ENCODE data around the gene GCHFR.

The GCHFR gene

GRCh38 chr15:40763801-40764628 is at the start of gene GCHFR:
TSS of gene GCHFR (plus strand) at chr15:40764068. CDS start at chr15:40764181, 113 bp downstream.
- peak; percentile 28 for DNase-seq

GRCh38 chr15:40714144-40714543 is 49.7 kb upstream of the GCHFR start:
- DNase-seq: no peak

DNA sequence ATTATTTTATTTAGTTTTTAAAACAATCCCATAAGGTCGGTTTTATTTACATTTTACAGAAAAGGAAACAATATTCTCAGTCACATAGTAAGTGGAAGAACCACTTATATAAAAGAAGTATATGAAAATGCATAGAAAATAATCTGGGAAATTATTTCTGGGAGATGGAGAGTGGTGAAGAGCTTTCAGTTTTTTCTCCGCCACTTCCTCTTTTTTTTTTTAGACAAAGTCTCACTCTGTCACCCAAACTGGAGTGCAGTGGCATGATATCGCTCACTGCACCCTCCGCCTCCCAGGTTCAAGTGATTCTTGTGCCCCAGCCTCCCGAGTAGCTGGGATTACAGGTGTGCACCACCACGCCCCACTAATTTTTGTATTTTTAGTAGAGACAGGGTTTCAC is 47.7 kb upstream of the GCHFR start:
- DNase-seq: no peak

GRCh38 chr15:40721701-40722100 is 42.2 kb upstream of the GCHFR start:
- no peak for DNase-seq

DNA sequence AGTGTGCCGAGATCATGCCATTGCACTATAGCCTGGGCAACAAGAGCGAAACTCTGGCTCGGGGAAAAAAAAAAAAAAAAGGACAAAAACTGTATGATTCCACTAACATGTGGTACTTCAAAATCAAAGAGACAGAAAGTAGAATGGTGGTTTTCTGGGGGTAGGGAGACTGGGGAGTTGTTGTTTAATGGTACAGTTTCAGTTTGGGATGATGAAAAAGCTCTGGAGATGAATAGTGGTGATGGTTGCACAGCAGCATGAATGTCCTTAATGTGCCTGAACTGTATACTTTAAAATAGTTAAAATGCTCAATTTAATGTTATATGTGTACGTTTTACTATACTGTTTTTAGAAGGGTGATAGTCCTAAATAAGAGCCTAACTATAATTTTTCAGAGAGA is 41.5 kb upstream of the GCHFR start:
- no peak for DNase-seq

- no peak for DNase-seq
Observed at GRCh38 chr15:40722934-40723333, 40.9 kb upstream of the GCHFR start.

- no peak for DNase-seq
Observed at GRCh38 chr15:40723919-40724318, 39.9 kb upstream of the GCHFR start.

DNA sequence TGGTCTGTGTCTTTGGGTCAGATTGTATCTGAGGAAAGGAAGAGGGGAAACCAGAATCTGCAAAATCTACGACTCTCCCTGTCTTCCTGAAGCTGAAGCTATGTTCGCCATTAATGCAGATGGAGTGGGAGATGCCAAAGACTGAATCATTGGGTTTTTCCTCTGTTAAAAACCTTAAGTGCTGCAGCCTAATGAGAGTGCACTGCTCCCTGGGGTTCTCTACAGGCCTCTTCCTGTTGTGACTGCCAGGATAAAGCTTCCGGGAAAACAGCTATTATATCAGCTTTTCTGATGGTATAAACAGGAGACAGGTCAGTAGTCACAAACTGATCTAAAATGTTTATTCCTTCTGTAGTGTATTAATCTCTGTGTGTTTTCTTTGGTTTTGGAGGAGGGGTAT is 32.8 kb upstream of the GCHFR start:
- DNase-seq: no peak

GRCh38 chr15:40736575-40736974 is 27.3 kb upstream of the GCHFR start:
- no peak for DNase-seq

- DNase-seq: no peak
Observed at GRCh38 chr15:40737048-40737447, 26.8 kb upstream of the GCHFR start.

GRCh38 chr15:40739047-40739446 is 24.8 kb upstream of the GCHFR start:
- no peak for DNase-seq

DNA sequence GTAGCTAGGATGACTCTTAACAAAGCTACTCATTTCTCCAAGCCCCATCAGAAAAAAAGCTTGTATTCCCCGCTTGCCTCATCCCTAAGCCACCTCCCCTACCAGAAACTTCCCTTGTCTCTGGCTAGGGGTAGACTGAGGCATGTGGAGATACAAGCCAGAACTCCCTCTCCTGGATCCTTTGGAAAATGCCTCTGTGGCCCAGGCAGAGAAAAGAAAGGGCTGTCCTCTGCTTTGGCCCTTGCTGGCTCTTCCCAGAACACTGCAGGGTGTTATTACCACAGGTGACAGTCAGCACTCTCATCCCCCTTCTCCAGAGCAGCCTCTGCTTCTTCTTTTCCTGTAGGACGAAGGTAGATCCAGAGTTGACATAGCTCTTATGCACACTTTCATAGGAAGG is 24.0 kb upstream of the GCHFR start:
- DNase-seq: no peak

GRCh38 chr15:40743485-40743901 is 20.4 kb upstream of the GCHFR start:
- no peak for DNase-seq

GRCh38 chr15:40743921-40744814 is 19.7 kb upstream of the GCHFR start:
- no peak for DNase-seq

GRCh38 chr15:40744815-40745152 is 19.1 kb upstream of the GCHFR start:
- no peak for DNase-seq

DNA sequence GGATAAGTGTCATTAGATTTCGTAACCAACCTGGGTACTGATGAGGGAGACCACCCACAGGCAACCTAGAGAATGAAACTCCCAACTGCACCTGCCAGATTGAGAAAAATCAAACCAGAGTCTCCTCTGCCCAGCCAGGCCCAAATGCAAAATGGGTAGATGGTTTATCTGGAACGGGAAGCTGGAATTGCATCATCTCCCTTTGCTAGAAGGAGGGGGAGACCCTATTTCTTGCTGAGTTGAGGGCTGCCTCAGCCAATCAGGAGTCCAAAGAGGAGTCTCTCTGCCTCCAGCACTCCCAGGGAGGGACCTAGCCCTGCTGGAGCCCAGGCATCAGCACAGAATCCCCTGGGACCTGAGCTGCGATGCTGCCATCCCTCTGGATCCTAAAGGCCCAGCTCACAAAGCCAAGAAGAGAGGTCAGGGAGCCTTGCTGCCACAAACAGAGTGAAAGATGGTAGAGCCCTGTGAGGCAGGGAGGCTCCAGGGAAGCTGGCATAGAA is 16.9 kb upstream of the GCHFR start:
- DNase-seq: no peak

- no peak for DNase-seq
Observed at GRCh38 chr15:40747685-40748631, 15.9 kb upstream of the GCHFR start.

DNA sequence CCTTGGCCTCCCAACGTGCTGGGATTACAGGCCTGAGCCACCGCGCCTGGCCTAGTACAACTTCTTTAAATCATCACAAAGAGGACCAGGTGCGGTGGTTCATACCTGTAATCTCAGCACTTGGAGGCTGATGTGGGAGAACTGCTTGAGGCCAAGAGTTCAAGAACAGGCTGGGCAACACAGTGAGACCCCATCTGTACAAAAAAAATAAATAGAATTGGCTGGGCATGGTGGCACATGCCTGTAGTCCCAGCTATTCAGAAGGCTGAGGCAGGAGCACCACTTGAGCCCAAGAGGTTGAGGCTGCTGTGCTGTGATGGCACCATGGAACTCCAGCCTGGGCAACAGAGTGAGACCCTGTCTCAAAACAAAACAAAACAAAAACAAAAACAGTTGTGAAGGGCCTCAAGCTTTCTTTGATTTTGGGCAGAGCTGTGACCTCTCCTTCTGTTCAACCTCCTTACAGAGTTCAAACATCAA is 14.7 kb upstream of the GCHFR start:
- DNase-seq: no peak

GRCh38 chr15:40750885-40751284 is 13.0 kb upstream of the GCHFR start:
- DNase-seq: no peak

DNA sequence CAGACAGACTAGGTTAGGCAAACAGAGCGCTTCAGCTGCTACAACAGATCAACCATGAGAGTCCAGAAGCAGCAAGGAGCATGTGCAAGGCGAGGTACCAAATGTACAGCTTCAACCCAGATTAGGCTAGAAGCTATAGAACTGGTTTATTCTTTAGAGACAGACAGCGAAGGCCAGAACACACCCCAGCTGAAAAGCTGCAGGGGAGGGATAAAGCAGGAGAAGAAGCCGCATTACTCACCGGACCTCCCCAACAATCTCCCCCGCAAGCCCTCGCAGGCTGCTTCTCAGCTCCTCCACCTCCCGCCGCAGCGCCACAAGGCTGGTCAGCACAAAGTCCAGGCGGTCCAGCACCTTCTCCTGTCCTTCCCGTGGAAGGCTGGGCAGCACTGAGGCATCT is 12.1 kb upstream of the GCHFR start:
- no peak for DNase-seq

DNA sequence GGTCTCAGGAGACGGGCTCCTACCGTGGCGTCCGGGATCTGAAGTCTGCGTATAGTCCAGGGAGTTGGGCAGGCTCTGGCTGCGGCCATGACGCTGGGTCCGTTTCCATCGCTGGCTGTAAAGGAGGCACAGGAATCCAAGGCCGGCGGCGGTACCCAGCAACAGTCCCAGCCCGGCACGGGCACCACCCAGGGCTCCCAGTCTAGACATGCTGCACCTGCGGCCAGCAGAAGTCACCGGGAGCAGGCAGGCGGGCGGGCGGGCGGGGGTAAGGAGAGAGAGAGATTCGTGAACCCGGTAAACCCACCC is 9.3 kb upstream of the GCHFR start:
- DNase-seq: no peak

- DNase-seq: peak; percentile 80
Observed at GRCh38 chr15:40754883-40755811, 8.7 kb upstream of the GCHFR start, which contains the start of gene RMDN3. TSS of gene RMDN3 (minus strand) at chr15:40755254. CDS start at chr15:40754783, 471 bp downstream.

Data from NCI-H748 treated with DMSO at 0.1 percent for 48 hours (cell line).